Fibroblast of skin of right biceps (primary cell): ENCODE measurements around the gene ANO2.
"Not testable (repeated sequence)": the region's sequence is repeated elsewhere in the genome, so short reads cannot be mapped to it uniquely, and the experiment has no call there.

Experiments used
- DNase-seq: peaks from one replicate; pipeline ENCODE4 v3.0.0-alpha.2; 2013

The ANO2 gene

DNA sequence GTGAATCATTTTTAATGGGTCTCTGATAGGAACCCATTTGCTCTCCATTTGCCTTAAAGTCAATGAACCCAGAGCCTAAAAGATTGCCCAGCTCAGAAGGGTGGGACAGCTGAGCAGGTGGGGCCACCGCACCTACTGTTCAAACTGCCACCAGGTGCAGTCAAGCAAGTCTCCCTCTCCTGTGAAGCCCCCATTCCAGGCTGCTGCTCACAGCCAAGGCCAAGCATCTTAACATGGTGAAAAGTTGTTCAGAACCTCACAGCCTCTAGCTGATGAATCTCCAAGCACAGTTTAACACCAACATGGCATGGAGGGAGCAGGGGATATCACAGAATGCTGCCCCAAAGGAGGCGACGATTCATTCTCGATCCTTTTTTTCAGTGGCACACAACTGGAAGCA lies 29.5 kb downstream of the ANO2 start:
- no peak for DNase-seq

DNA sequence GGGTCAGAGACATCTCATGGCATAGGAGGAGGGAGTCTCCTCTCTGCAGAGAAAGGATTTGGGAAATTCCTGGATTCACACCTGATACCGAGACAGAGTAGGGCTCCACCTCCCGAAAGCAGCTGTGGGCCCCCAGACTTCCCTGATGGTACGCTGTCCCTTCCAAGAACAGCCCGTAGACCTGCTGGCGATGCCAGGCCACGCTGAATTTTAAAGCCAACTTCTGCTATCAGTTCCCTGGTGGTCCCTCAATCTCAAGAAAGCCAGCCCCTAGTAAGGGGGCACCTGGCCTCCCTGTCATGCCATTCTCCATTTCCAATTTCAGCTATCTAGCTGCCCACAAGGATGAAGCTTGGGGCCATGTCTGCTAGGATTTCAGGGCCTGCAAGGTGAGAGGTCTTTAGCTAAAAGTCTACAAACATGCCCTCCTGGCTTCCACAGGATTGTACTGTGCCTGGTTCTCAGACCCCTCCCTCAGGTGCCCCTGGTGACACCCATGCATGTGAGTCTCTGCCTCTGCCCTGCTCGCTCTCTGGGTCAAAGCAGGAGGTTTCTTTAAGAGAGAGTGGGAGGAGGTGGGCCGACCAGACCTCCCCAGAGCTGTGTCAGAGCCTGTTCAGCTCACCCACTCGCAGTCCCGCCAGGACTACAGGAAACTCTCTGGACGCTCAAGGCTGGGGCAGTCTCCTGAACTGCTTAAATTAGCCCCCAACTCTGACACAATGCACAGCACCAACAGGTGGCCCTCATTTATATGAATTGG lies 30.5 kb downstream of the ANO2 start:
- DNase-seq, result no peak

DNA sequence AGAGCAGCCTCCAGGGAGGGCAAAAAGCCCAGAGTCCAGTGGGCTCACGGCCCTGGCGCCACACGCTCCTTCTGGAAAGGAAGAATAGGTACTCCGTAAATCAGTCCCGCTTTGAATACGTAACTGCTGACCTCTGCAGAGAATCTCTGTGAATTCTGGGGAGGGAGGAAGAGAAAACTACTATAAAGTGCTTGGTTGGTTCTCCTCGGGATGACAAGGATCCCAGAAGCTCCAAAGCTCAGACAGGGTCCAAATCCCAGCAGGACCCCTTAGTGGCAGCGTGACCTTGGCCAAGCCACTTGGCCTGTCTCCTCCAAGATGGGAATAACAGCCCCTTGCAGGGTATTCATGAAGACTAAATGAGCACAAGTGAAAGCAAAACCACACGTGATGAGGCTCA lies 31.7 kb downstream of the ANO2 start:
- no peak for DNase-seq

DNA sequence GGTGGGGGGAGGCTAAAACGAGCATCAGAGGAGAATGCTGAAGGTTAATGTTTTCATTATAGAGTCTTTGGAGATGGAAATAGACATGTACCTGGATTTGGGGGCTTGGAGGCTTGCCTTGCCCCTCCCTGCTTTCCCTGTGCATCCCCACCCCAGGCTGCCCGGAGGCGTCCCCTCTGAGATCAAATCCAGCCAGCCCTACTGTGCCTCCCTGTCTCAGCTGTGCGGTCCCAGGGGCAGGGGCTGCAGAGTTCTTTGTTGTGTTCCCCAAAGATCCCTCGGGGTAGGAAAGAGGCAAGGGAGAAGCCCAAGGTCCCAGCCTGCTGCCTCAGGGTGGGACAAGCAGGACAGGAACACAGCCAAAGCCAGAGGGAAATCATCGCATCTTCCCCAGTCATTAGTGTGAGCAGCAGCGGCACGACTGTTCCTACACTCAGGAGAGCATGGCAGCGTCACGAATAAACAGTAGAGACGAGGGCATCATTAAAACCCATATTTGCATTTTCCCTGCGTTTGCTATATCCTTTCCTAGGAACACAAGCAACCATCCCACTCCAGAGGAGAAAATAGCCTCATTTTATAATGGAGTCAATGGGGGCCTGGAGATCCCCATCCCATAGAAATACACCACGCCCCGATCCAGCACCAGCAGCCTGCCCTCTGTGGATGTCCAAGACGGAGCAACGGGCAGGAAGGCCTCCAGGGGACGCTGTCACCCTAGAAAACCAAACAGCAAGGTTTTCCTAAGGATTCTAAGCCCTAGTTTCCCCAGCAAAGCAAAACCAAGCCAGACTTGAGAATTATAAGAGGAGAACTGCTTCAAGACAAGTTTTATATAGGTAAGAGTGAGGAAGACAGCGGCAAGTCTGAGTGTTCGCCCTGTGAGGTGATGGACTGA lies 32.4 kb downstream of the ANO2 start:
- no peak for DNase-seq

DNA sequence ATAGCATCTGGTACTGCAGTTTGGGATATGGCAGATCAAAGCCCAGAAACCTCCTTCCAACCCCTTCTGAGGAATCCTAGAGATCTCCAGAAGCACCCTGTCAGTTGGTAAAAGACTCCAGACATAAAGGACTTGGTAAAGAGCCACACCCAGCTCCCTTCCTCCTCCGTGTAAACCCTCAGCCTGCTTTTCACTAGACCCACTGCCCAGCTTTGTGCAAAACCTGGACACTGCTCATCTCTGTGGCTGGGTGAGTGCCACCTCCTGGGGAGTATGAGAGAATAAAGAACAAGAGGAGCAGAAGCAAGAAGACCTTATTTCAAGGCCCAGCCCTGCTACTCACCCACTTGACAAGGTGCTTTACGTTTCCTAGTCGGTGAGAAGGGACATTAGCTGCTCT lies 33.0 kb downstream of the ANO2 start:
- DNase-seq, result no peak

DNA sequence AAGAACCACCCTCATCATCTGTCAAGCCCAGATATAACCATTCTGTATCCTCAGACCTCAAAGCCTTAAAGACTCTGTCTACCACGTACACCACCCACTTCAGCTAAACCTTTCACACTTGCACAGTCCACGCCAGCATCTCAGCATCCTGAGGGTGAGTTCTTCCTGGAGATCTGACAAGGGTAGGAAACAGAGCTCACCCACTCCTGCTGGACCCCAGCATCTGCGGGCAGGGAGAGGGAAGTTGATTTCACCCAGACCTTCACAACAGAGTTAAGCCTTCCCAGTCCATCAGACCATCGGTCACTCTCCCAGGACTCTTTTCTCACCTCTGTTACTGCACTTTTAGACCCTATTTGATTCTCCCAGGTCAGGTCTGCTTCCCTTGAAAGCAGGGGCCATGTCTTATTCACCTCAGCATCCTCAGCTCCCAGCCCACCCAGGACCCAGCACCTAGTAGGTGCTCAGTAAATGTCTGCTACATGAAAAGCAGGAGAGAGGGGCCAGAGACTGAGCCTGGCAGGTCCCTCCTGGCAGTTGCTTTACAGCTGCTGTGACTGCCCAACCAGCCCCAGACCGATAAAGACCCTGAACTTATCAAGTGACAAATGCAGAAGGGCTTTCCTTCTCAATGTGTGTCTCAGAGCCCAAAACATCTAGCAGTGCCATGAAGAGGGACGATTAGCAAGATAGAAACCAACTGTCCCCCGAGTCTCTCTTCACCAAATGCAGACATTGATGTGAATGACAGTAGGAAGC lies 34.1 kb downstream of the ANO2 start:
- no peak for DNase-seq

- no peak for DNase-seq
Observed at GRCh38 chr12:5909560-5909959, 35.5 kb downstream of the ANO2 start.

GRCh38 chr12:5908251-5908650 lies 36.8 kb downstream of the ANO2 start:
- DNase-seq, result no peak

DNA sequence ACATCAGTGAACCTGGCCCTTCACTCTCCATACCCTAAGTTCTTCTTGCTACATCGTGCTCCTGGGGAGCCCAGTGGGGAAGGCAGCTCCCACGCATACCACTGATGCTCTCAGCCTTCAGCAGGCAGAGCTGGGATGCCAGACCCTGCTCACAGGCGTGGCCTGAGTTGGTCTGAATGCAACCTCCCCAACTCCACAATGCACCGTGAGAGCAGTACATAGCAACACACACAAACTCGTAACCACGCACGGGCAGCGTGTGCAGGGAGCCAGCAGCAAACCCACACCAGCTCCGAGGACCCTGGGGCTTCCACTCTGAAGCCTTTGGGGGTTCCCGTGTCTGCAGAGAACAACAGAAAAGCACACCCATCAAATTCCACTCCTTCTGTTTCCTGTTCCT lies 37.3 kb downstream of the ANO2 start:
- DNase-seq, result no peak

- no peak for DNase-seq
Observed at GRCh38 chr12:5905757-5906156, 39.3 kb downstream of the ANO2 start.

DNA sequence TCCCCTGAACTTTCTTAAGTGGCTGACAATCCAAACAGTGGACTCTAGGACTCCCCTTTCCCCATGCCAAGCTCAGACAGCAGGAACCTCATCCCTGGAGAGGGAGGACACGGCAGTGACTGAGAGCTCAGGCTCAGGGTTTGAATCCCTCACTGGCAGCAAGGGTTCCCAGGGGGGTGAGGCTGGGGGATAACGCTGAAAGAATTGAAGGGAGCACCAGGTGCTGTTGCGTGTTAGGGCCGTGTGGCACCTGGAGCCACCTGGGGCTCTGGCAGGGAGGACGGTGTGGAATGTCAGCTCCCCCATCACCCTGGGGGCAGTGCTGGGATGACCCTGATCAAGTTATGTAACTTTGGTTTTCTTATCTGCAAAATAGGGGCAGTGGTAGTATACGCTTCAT lies 40.1 kb downstream of the ANO2 start:
- DNase-seq, result no peak

DNA sequence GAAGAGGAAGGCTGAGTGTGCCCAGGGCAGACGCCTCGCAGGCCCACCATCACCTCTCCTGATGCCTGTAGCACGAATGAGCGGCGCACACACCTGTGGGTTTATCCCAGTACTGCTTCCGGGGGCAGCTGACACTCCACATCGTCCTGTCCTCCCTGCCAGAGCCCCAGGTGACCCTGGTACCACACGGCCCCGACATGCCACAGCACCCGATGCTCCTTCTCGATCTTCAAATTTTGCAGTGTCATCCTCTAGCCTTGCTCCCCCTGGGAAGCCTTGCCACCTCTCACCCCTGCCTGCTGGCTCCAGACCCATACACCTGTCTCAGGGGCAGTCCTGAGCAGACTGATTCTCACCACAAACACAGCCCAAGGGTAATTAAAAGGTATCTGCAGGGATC lies 40.6 kb downstream of the ANO2 start:
- DNase-seq, result no peak

DNA sequence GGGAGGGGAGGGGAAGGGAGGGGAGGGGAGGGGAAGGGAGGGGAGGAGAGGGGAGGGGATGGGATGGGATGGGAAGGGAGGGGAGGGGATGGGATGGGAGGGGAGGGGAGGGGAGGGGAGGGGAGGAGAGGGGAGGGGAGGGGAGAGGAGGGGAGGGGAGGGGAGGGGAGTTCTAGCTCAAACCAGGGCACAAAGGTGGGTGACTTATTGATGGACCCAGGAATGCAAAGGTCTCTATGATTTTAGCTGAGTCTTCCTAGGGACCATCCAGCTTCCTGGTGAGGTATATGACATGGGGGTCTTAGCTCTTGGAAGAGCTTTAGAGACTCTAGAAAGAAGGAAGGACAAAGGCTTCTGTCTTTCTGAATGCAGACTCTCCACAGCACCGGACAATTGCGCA lies 42.3 kb downstream of the ANO2 start:
- DNase-seq, result no peak

DNA sequence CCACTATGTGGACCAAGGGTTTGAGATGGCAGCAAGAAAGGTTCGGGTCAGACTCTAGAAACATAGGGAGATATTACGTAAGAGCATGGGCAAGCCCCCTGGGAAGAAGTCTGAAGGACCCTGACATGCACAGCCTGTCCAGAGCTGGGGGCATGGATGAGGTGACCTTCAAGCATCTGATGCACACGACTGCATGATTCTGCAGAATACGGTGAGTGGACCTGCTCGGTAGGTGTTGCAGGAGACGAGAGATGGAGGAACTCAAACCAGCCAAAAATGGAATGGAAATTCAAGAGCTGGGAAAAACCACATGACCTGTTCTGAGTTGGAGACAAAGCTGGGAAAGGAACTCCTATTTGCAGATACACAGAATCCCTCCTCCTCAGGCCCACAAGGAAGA lies 43.6 kb downstream of the ANO2 start:
- no peak for DNase-seq

DNA sequence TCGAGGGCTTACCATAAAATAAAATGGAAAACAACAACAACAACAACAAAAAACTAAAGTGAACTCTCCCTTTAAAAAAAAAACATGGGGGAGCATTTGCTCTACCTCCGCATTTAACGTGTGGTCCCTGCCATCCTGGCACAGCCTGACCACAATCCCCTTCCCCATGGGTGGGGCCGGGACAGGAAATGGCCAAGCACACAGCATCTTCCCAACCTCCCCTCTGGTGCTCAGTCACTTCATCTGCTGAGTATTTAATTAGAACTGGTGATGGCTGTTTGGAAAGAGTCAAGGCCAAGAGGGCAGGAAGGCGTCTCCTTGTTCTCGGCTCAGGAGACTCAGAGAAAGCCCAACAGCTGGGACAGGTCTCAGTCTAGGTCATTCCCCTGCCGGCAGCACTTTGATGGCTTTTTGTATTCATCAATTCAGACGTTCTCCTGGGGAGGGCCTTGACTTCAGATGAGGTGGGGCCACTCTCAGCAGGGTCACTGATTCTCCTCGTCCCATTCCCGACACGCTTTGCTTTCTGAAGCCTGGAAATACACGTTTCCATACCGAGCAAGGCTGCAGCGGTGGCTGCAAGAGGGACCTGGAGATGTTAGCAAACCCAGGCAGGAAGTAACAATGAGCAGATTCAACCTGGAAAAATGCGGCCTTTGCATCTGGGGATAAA lies 44.4 kb downstream of the ANO2 start:
- no peak for DNase-seq

- DNase-seq, result no peak
Observed at GRCh38 chr12:5900076-5900475, 45.0 kb downstream of the ANO2 start.

DNA sequence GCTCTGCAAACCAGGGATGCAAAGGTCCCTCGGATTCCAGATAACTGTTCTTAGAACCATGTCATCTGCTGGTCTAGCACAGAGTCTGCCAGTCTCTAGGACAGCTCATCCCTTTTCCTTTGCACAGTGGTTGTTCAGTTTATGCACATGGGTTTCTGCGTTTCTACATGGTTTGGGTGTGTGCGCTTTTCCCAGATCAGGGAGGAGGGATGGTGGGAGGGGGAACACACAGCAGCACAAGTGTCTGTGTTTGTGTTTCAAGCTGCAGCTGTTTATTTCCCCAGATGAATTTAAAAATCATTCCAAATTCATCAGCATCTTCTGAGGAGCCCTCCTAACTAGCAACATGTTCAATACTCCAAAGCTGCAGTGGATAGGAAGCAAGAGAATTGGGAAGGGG lies 45.4 kb downstream of the ANO2 start:
- no peak for DNase-seq

DNA sequence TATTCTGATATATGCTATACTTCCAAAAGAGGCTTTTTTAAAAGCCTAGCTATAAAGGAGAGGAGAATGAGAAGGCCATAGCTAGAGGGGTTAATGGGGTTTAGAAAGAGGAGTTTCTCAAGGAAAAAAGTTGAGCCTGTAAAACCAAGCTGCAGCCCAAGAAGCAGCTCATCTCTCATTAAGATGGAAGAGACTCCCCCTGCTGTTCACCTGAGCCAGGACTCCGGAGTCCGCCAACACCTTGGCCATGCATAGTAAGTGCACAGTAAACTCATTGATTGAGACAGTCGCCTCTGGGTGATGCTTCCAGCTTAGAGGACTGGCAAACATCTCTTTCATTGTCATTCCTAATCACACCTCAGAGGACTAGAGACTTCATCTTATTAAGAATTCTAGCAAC lies 46.2 kb downstream of the ANO2 start:
- no peak for DNase-seq

DNA sequence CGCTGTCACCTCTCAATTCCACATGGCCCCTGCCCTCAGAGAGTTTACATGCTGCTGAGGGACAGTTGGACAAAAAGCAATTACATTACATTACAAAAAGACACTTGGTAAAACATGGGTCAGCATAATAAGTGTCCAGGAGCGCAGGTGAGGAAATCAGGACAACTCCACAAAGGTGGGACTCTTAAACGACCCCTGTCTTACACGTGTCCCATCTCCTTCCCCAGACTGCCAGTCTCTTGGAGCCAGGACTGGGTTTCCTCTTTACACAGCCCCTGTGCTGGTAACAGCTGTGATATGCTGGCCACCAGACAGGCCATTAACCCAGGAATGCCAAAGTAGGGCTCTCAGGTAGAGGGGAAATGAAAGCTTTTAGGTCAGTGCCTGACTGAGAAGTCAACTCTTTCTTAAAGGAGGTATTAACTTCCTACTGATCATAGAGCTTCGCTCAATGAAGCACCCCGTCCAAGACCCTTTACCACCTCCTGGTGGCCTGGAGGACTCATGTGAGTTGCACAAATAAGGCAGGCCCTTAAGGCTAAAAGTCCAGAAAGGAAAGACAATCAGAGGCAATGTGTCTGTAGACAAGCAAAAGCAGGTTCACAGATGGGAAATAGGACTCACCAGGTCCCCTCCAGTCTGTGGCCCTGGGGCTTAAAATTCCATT lies 55.5 kb downstream of the ANO2 start:
- DNase-seq, result no peak

GRCh38 chr12:5888816-5889315 lies 56.2 kb downstream of the ANO2 start:
- DNase-seq, result no peak

GRCh38 chr12:5887819-5888218 lies 57.2 kb downstream of the ANO2 start:
- not testable (repeated sequence) for DNase-seq

GRCh38 chr12:5884866-5885265 lies 60.2 kb downstream of the ANO2 start:
- DNase-seq, result no peak
